ENCODE measurements around the gene AUTS2.

Gene AUTS2

GRCh38 chr7:70673778-70674570 lies 1075.7 kb downstream of the AUTS2 start:
- no peak for TF ChIP-seq SP1 (IDR thresholded peaks at IDR 0.05)
- TF ChIP-seq L3MBTL2 (conservative IDR thresholded peaks at IDR 0.05): no peak
- TF ChIP-seq ZNF384 (IDR thresholded peaks at IDR 0.05): no peak
- TF ChIP-seq FOXM1 (IDR thresholded peaks at IDR 0.05; ENCODE audit: borderline replicate concordance): no peak
- no peak for TF ChIP-seq NFRKB (IDR thresholded peaks at IDR 0.05)
- no peak for TF ChIP-seq TARDBP (IDR thresholded peaks at IDR 0.05)
- TF ChIP-seq, protein P1, sequence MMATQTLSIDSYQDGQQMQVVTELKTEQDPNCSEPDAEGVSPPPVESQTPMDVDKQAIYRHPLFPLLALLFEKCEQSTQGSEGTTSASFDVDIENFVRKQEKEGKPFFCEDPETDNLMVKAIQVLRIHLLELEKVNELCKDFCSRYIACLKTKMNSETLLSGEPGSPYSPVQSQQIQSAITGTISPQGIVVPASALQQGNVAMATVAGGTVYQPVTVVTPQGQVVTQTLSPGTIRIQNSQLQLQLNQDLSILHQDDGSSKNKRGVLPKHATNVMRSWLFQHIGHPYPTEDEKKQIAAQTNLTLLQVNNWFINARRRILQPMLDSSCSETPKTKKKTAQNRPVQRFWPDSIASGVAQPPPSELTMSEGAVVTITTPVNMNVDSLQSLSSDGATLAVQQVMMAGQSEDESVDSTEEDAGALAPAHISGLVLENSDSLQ (IDR thresholded peaks at IDR 0.05): peak; percentile 80
- no peak for TF ChIP-seq FOXK2 (IDR thresholded peaks at IDR 0.05)
- ChIA-PET CTCF (interaction anchor here (1.0 kb wide), 1 partner anchor 9 kb away, joined by 3 read pairs; no protein-coding TSS in a partner anchor), POLR2A (no interaction called here)
- DNase-seq (ENCODE audit: extremely low spot score): no peak

- POLR2A ChIA-PET: no interaction called here
- TF ChIP-seq ELF4 (IDR thresholded peaks at IDR 0.05): no peak
- TF ChIP-seq TARDBP (IDR thresholded peaks at IDR 0.05): no peak
- TF ChIP-seq FOXK2 (IDR thresholded peaks at IDR 0.05): no peak
- no peak for TF ChIP-seq HDGF (IDR thresholded peaks at IDR 0.05; ENCODE audit: borderline replicate concordance)
- TF ChIP-seq ZNF384 (IDR thresholded peaks at IDR 0.05): no peak
- no peak for TF ChIP-seq NFRKB (IDR thresholded peaks at IDR 0.05)
- no peak for TF ChIP-seq ARNT (IDR thresholded peaks at IDR 0.05)
- TF ChIP-seq CTBP1 (IDR thresholded peaks at IDR 0.05; ENCODE audit: borderline replicate concordance): no peak
- no peak for TF ChIP-seq BHLHE40 (IDR thresholded peaks at IDR 0.05; ENCODE audit: borderline replicate concordance)
- no peak for TF ChIP-seq L3MBTL2 (conservative IDR thresholded peaks at IDR 0.05)
- no peak for TF ChIP-seq SP1 (IDR thresholded peaks at IDR 0.05)
- TF ChIP-seq FOXM1 (IDR thresholded peaks at IDR 0.05; ENCODE audit: borderline replicate concordance): no peak
- TF ChIP-seq, protein P1 (IDR thresholded peaks at IDR 0.05): no peak
- TF ChIP-seq SUZ12 (IDR thresholded peaks at IDR 0.05): no peak
- no peak for TF ChIP-seq FOXA1 (IDR thresholded peaks at IDR 0.05)
- no peak for TF ChIP-seq LEF1 (IDR thresholded peaks at IDR 0.05; ENCODE audit: borderline replicate concordance)
- CTCF ChIA-PET: interaction anchor here (1.0 kb wide), 1 partner anchor 10 kb away, joined by 3 read pairs; no protein-coding TSS in a partner anchor
These were observed 1076.3 kb downstream of the AUTS2 start for GRCh38 chr7:70674571-70675010.

DNA sequence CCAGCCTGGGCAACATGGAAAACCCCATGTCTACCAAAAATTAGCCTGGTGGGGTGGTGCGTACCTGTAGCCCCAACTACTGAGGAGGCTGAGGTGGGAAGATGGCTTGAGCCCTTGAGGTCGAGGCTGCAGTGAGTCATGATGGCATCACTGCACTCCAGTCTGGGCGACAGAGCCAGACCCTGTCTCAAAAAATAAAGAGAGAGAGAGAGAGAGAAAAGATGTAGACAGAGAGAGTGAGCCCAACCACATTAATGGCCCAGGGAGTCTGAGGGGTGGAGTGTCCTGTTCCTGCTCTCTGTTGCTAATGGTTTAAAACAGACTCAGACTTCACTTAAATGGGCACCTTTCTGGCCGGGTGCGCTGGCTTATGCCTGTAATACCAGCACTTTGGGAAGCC lies 1078.0 kb downstream of the AUTS2 start:
- DNase-seq (ENCODE audit: extremely low spot score): no peak
- CTCF ChIA-PET: no interaction called here
- no peak for TF ChIP-seq L3MBTL2 (conservative IDR thresholded peaks at IDR 0.05)
- no peak for TF ChIP-seq TARDBP (IDR thresholded peaks at IDR 0.05)
- no peak for TF ChIP-seq BHLHE40 (IDR thresholded peaks at IDR 0.05; ENCODE audit: borderline replicate concordance)
- no peak for TF ChIP-seq FOXM1 (IDR thresholded peaks at IDR 0.05; ENCODE audit: borderline replicate concordance)
- no peak for TF ChIP-seq ELF4 (IDR thresholded peaks at IDR 0.05)
- TF ChIP-seq FOXK2 (IDR thresholded peaks at IDR 0.05): no peak
- no peak for TF ChIP-seq ARNT (IDR thresholded peaks at IDR 0.05)
- no peak for TF ChIP-seq HDGF (IDR thresholded peaks at IDR 0.05; ENCODE audit: borderline replicate concordance)
- no peak for TF ChIP-seq FOXA1 (IDR thresholded peaks at IDR 0.05)
- no peak for TF ChIP-seq NFRKB (IDR thresholded peaks at IDR 0.05)
- TF ChIP-seq, protein P1 (IDR thresholded peaks at IDR 0.05): no peak
- TF ChIP-seq SUZ12 (IDR thresholded peaks at IDR 0.05): no peak
- TF ChIP-seq CTBP1 (IDR thresholded peaks at IDR 0.05; ENCODE audit: borderline replicate concordance): no peak
- POLR2A ChIA-PET: no interaction called here

More at GRCh38 chr7:70674571-70675010, 1076.3 kb downstream of the AUTS2 start:
- DNase-seq (ENCODE audit: extremely low spot score): no peak

GRCh38 chr7:70678621-70679251 lies 1080.5 kb downstream of the AUTS2 start:
- no peak for DNase-seq (ENCODE audit: extremely low spot score)
- ChIA-PET CTCF (interaction anchor here (0.7 kb wide), 1 partner anchor 217 kb away, joined by 3 read pairs; no protein-coding TSS in a partner anchor), POLR2A (no interaction called here)
- TF ChIP-seq FOXA1 (IDR thresholded peaks at IDR 0.05): no peak
- TF ChIP-seq TARDBP (IDR thresholded peaks at IDR 0.05): no peak
- TF ChIP-seq, protein P1 (IDR thresholded peaks at IDR 0.05): no peak
- TF ChIP-seq FOXM1 (IDR thresholded peaks at IDR 0.05; ENCODE audit: borderline replicate concordance): no peak
- TF ChIP-seq SP1 (IDR thresholded peaks at IDR 0.05): no peak
- no peak for TF ChIP-seq LEF1 (IDR thresholded peaks at IDR 0.05; ENCODE audit: borderline replicate concordance)
- no peak for TF ChIP-seq SUZ12 (IDR thresholded peaks at IDR 0.05)
- TF ChIP-seq BHLHE40 (IDR thresholded peaks at IDR 0.05; ENCODE audit: borderline replicate concordance): no peak
- no peak for TF ChIP-seq ELF4 (IDR thresholded peaks at IDR 0.05)
- no peak for TF ChIP-seq HDGF (IDR thresholded peaks at IDR 0.05; ENCODE audit: borderline replicate concordance)
- TF ChIP-seq ZNF384 (IDR thresholded peaks at IDR 0.05): no peak
- TF ChIP-seq FOXK2 (IDR thresholded peaks at IDR 0.05): no peak
- no peak for TF ChIP-seq L3MBTL2 (conservative IDR thresholded peaks at IDR 0.05)
- TF ChIP-seq CTBP1 (IDR thresholded peaks at IDR 0.05; ENCODE audit: borderline replicate concordance): no peak
- TF ChIP-seq ARNT (IDR thresholded peaks at IDR 0.05): no peak
- TF ChIP-seq NFRKB (IDR thresholded peaks at IDR 0.05): no peak

GRCh38 chr7:70679661-70680060 lies 1081.4 kb downstream of the AUTS2 start:
- DNase-seq (ENCODE audit: extremely low spot score): no peak
- POLR2A ChIA-PET: no interaction called here
- TF ChIP-seq TARDBP (IDR thresholded peaks at IDR 0.05): no peak
- TF ChIP-seq CTBP1 (IDR thresholded peaks at IDR 0.05; ENCODE audit: borderline replicate concordance): no peak
- TF ChIP-seq L3MBTL2 (conservative IDR thresholded peaks at IDR 0.05): no peak
- TF ChIP-seq, protein P1 (IDR thresholded peaks at IDR 0.05): no peak
- no peak for TF ChIP-seq SP1 (IDR thresholded peaks at IDR 0.05)
- TF ChIP-seq FOXM1 (IDR thresholded peaks at IDR 0.05; ENCODE audit: borderline replicate concordance): no peak
- no peak for TF ChIP-seq NFRKB (IDR thresholded peaks at IDR 0.05)
- TF ChIP-seq ELF4 (IDR thresholded peaks at IDR 0.05): no peak
- CTCF ChIA-PET: interaction anchor here (0.9 kb wide), 1 partner anchor 10 kb away, joined by 5 read pairs; no protein-coding TSS in a partner anchor
